HEK293 (cell line): ENCODE results near the gene IL10RA.

ENCODE experiments used
- CTCF ChIA-PET: fragments of 350-600 bp; formaldehyde crosslinking; extraction: SDS; loops from one replicate; lab custom pipeline; 2021; ENCODE audit warnings: antibody characterized with exemption; lab: Yijun Ruan, JAX
- POLR2A ChIA-PET: fragments of 300-600 bp; formaldehyde crosslinking; extraction: SDS; loops from one replicate; lab custom pipeline; 2020; ENCODE audit warnings: antibody characterized with exemption, inconsistent platforms; lab: Yijun Ruan, JAX
- H3K27ac ChIP-seq: fragments of 200-500 bp; sonication (Bioruptor generic); 2 replicates; pipeline ENCODE4 v1.5.1; 2014; ENCODE audit warnings: low read depth, low read length, control low read depth, inconsistent platforms; ENCODE audit errors: extremely low read depth
- H3K36me3 ChIP-seq, 2 experiments: fragments of 200-500 bp in 1 of 2; sonication (Bioruptor generic) in 1 of 2; 1 replicate in 1 of 2; 2 replicates in 1 of 2; pipeline ENCODE4 v1.5.1; 2014 to 2017; ENCODE audit warnings: inconsistent platforms in 2 of 2, low read length in 2 of 2; ENCODE audit not compliant: control insufficient read depth in 2 of 2, insufficient read depth in 1 of 2
- H3K4me1 ChIP-seq: fragments of 200-500 bp; sonication (Bioruptor generic); 2 replicates; pipeline ENCODE4 v1.5.1; 2014; ENCODE audit warnings: mild to moderate bottlenecking, low read length, inconsistent platforms; ENCODE audit not compliant: control insufficient read depth, insufficient read depth
- H3K4me3 ChIP-seq: 2 replicates; pipeline ENCODE4 v1.5.1; 2011; ENCODE audit warnings: low read depth, mild to moderate bottlenecking, control low read depth, low read length, moderate library complexity
- H3K9me3 ChIP-seq: fragments of 200-500 bp; sonication (Bioruptor generic); 2 replicates; pipeline ENCODE4 v1.5.1; 2014; ENCODE audit warnings: low read depth, low read length, inconsistent platforms; ENCODE audit not compliant: control insufficient read depth, insufficient read depth
- ATF2 ChIP-seq: fragments of 450-650 bp; formaldehyde crosslinking; IDR thresholded peaks from 2 replicates; pipeline ENCODE4 v1.5.1; 2016; ENCODE audit warnings: missing biosample characterization, missing genetic modification characterization, low read depth
- BCL6B ChIP-seq: fragments of 450-650 bp; formaldehyde crosslinking; IDR thresholded peaks from 2 replicates; pipeline ENCODE4 v1.5.1; 2017; ENCODE audit warnings: missing biosample characterization, missing genetic modification characterization
- CTCF ChIP-seq: fragments of 450-650 bp; formaldehyde crosslinking; IDR thresholded peaks from 2 replicates; pipeline ENCODE4 v1.5.1; 2016; ENCODE audit warnings: missing biosample characterization, missing genetic modification characterization
- HOXD13 ChIP-seq: sonication (generic); formaldehyde crosslinking; IDR thresholded peaks from 2 replicates; pipeline ENCODE4 v1.8.0; 2022; ENCODE audit warnings: missing genetic modification reagents, borderline replicate concordance
- KLF1 ChIP-seq: fragments of 450-650 bp; formaldehyde crosslinking; IDR thresholded peaks from 2 replicates; pipeline ENCODE4 v1.5.1; 2016; ENCODE audit warnings: missing biosample characterization, missing genetic modification characterization
- MYNN ChIP-seq: fragments of 450-650 bp; formaldehyde crosslinking; IDR thresholded peaks from 2 replicates; pipeline ENCODE4 v1.5.1; 2016; ENCODE audit warnings: missing biosample characterization, missing genetic modification characterization, borderline replicate concordance
- REPIN1 ChIP-seq: fragments of 450-650 bp; formaldehyde crosslinking; IDR thresholded peaks from 2 replicates; pipeline ENCODE4 v1.5.1; 2017; ENCODE audit warnings: missing biosample characterization, missing genetic modification characterization, low read depth
- SP2 ChIP-seq: fragments of 450-650 bp; formaldehyde crosslinking; IDR thresholded peaks from 2 replicates; pipeline ENCODE4 v1.5.1; 2016; ENCODE audit warnings: missing biosample characterization, missing genetic modification characterization
- YY2 ChIP-seq: fragments of 450-650 bp; formaldehyde crosslinking; IDR thresholded peaks from 2 replicates; pipeline ENCODE4 v1.5.1; 2016; ENCODE audit warnings: missing biosample characterization, missing genetic modification characterization
- ZBTB17 ChIP-seq: fragments of 450-650 bp; formaldehyde crosslinking; IDR thresholded peaks from 2 replicates; pipeline ENCODE4 v1.5.1; 2016; ENCODE audit warnings: missing biosample characterization, missing genetic modification characterization
- ZFP69B ChIP-seq: fragments of 450-650 bp; formaldehyde crosslinking; IDR thresholded peaks from 2 replicates; pipeline ENCODE4 v1.5.1; 2016; ENCODE audit warnings: missing biosample characterization, missing genetic modification characterization
- ZNF114 ChIP-seq: fragments of 450-650 bp; formaldehyde crosslinking; IDR thresholded peaks from 2 replicates; pipeline ENCODE4 v1.5.0; 2017; ENCODE audit warnings: missing biosample characterization, missing genetic modification characterization
- ZNF184 ChIP-seq: fragments of 450-650 bp; IDR thresholded peaks from 2 replicates; pipeline ENCODE4 v1.5.1; 2018; ENCODE audit warnings: missing biosample characterization, mild to moderate bottlenecking, missing genetic modification characterization
- ZNF214 ChIP-seq: fragments of 450-650 bp; formaldehyde crosslinking; IDR thresholded peaks from 2 replicates; pipeline ENCODE4 v1.5.1; 2017; ENCODE audit warnings: missing biosample characterization, mild to moderate bottlenecking, missing genetic modification characterization, borderline replicate concordance
- ZNF280C ChIP-seq: fragments of 450-650 bp; formaldehyde crosslinking; IDR thresholded peaks from 2 replicates; pipeline ENCODE4 v1.5.1; 2016; ENCODE audit warnings: missing biosample characterization, missing genetic modification characterization
- ZNF324 ChIP-seq: fragments of 450-650 bp; formaldehyde crosslinking; IDR thresholded peaks from 2 replicates; pipeline ENCODE4 v1.5.1; 2016; ENCODE audit warnings: missing biosample characterization, missing genetic modification characterization
- ZNF37A ChIP-seq: fragments of 450-650 bp; IDR thresholded peaks from 2 replicates; pipeline ENCODE4 v1.5.1; 2018; ENCODE audit warnings: missing biosample characterization, missing genetic modification characterization
- ZNF433 ChIP-seq: fragments of 450-650 bp; formaldehyde crosslinking; IDR thresholded peaks from 2 replicates; pipeline ENCODE4 v1.5.1; 2016; ENCODE audit warnings: missing biosample characterization, missing genetic modification characterization, low read depth
- ZNF555 ChIP-seq: fragments of 450-650 bp; formaldehyde crosslinking; conservative IDR thresholded peaks from 2 replicates; pipeline ENCODE4 v1.5.1; 2017; ENCODE audit warnings: missing biosample characterization, mild to moderate bottlenecking, missing genetic modification characterization, inconsistent platforms
- ZNF580 ChIP-seq: fragments of 450-650 bp; formaldehyde crosslinking; IDR thresholded peaks from 2 replicates; pipeline ENCODE4 v1.5.1; 2016; ENCODE audit warnings: missing biosample characterization, missing genetic modification characterization
- ZNF600 ChIP-seq: fragments of 450-650 bp; formaldehyde crosslinking; IDR thresholded peaks from 2 replicates; pipeline ENCODE4 v1.5.1; 2016; ENCODE audit warnings: missing biosample characterization, missing genetic modification characterization
- ZNF777 ChIP-seq: fragments of 450-650 bp; formaldehyde crosslinking; IDR thresholded peaks from 2 replicates; pipeline ENCODE4 v1.5.1; 2017; ENCODE audit warnings: missing biosample characterization, missing genetic modification characterization, borderline replicate concordance
- ZNF792 ChIP-seq: fragments of 450-650 bp; formaldehyde crosslinking; IDR thresholded peaks from 2 replicates; pipeline ENCODE4 v1.5.1; 2016; ENCODE audit warnings: missing biosample characterization, missing genetic modification characterization
- ZSCAN16 ChIP-seq: fragments of 450-650 bp; formaldehyde crosslinking; IDR thresholded peaks from 2 replicates; pipeline ENCODE4 v1.5.1; 2016; ENCODE audit warnings: missing biosample characterization, missing genetic modification characterization

The IL10RA gene

GRCh38 chr11:117969160-117969991 is 16.8 kb upstream of the IL10RA start:
- no peaks in the 10 kb centered on the region for H3K9me3 ChIP-seq
- TF ChIP-seq ZSCAN16 (no peak), ZNF777 (tag by site-specific recombination) (no peak), ZNF280C (tag by site-specific recombination) (no peak), ZNF114 (tag by site-specific recombination) (no peak), ZNF37A (no peak), HOXD13 (CRISPR knock-in tag) (no peak), ZNF792 (no peak), ATF2 (no peak), ZNF184 (no peak), ZFP69B (tag by site-specific recombination) (no peak), KLF1 (tag by site-specific recombination) (no peak), ZNF214 (no peak), ZNF555 (tag by site-specific recombination) (no peak), ZNF580 (tag by site-specific recombination) (no peak), YY2 (tag by site-specific recombination) (no peak), ZBTB17 (tag by site-specific recombination) (no peak)
- TF ChIP-seq, all 188 proteins: peak for 0
- no peaks in the 10 kb centered on the region for H3K36me3 ChIP-seq
- no peak overlapping the region for H3K27ac ChIP-seq
- H3K4me1 ChIP-seq = no peaks in the 10 kb centered on the region
- ChIA-PET CTCF (interaction anchor here (0.6 to 0.9 kb wide), 2 partner anchors 131 to 338 kb away, joined by 3 to 4 read pairs; no protein-coding TSS in a partner anchor), POLR2A (no interaction called here)
- H3K4me3 ChIP-seq = no peak overlapping the region

- POLR2A ChIA-PET = no interaction called here
- Histone ChIP-seq H3K36me3 (no peaks in the 10 kb centered on the region), H3K4me1 (no peaks in the 10 kb centered on the region), H3K9me3 (no peaks in the 10 kb centered on the region), H3K4me3 (no peak overlapping the region), H3K27ac (no peak overlapping the region)
- CTCF ChIA-PET = interaction anchor here (0.7 kb wide), 1 partner anchor 24 kb away, joined by 3 read pairs; no protein-coding TSS in a partner anchor
- TF ChIP-seq ZBTB17 (tag by site-specific recombination) = no peak
- TF ChIP-seq ZNF433 (tag by site-specific recombination) = no peak
- no peak for TF ChIP-seq SP2 (tag by site-specific recombination)
- no peak for TF ChIP-seq BCL6B (tag by site-specific recombination)
- no peak for TF ChIP-seq ZNF324
- no peak for TF ChIP-seq REPIN1 (tag by site-specific recombination)
- TF ChIP-seq ZNF600 (tag by site-specific recombination) = no peak
- no peak for TF ChIP-seq ATF2
- TF ChIP-seq CTCF (tag by site-specific recombination) = no peak
- no peak for TF ChIP-seq MYNN (tag by site-specific recombination)
These were observed 15.7 kb upstream of the IL10RA start for GRCh38 chr11:117970400-117971024.
